NB4 (cell line): ENCODE data around the gene CIROP.

ENCODE experiments used
- CTCF ChIP-seq: IDR thresholded peaks from one replicate; pipeline ENCODE4 v1.5.1; 2012; ENCODE audit warnings: low read depth, low read length
- MAX ChIP-seq: IDR thresholded peaks from 2 replicates; pipeline ENCODE4 v1.6.1; 2011; ENCODE audit warnings: low read depth, low read length
- MYC ChIP-seq: IDR thresholded peaks from 2 replicates; pipeline ENCODE4 v1.6.1; 2011; ENCODE audit warnings: low read depth, low read length
- POLR2A ChIP-seq: IDR thresholded peaks from 2 replicates; pipeline ENCODE4 v1.6.1; 2011; ENCODE audit warnings: mild to moderate bottlenecking; ENCODE audit not compliant: insufficient read length; ENCODE audit errors: extremely low read depth

- TF ChIP-seq CTCF, result no peak
- TF ChIP-seq POLR2A, result no peak
- TF ChIP-seq MAX, result no peak
- no peak for TF ChIP-seq MYC
Measured at GRCh38 chr14:23069413-23069806, 35.4 kb downstream of the CIROP start.
